H1 (cell line): Measurements from ENCODE around the gene SLC35B2. TPM values are rescaled to one million over a fixed set of nuclear protein-coding genes. Genes with fewer than 3 reads are reported as not detected.

Experiments used
- CTCF ChIA-PET: fragments of 300-600 bp; sonication (Branson Sonifier 250); formaldehyde crosslinking; loops from one replicate; lab custom pipeline; 2021; ENCODE audit not compliant: partially characterized antibody; lab: Charles Lee
- POLR2A ChIA-PET: fragments of 300-600 bp; sonication (Branson Sonifier 250); formaldehyde crosslinking; loops from one replicate; lab custom pipeline; 2021; ENCODE audit warnings: inconsistent platforms; ENCODE audit not compliant: partially characterized antibody; lab: Charles Lee
- DNase-seq, 2 experiments: peaks; one replicate each; pipeline versions ENCODE4 v3.0.0 to v3.0.0-alpha.2; 2010 to 2022; ENCODE audit warnings: low spot score in 2 of 2, low read depth in 1 of 2, mixed read lengths in 1 of 2
- FAIRE-seq: peaks from 2 replicates; lab custom pipeline; 2011; peaks lifted over from hg19 to GRCh38; lab: Jason Lieb, UNC
- H2AFZ ChIP-seq: 2 replicates; pipeline ENCODE4 v1.8.1; 2012; ENCODE audit warnings: low read length, inconsistent platforms
- H2AK5ac ChIP-seq: 2 replicates; pipeline ENCODE4 v1.6.1; 2013; ENCODE audit warnings: low read depth, low read length
- H2BK120ac ChIP-seq: replicated peaks from 2 replicates; pipeline ENCODE3; 2013; ENCODE audit warnings: low read depth, low read length, inconsistent platforms
- H2BK12ac ChIP-seq: 2 replicates; pipeline ENCODE4 v1.6.1; 2013; ENCODE audit warnings: low read depth, low read length
- H2BK15ac ChIP-seq: 2 replicates; pipeline ENCODE4 v1.6.1; 2013; ENCODE audit warnings: low read length
- H2BK20ac ChIP-seq: 2 replicates; pipeline ENCODE4 v1.6.1; 2013; ENCODE audit warnings: low read length
- H2BK5ac ChIP-seq: 2 replicates; pipeline ENCODE4 v1.6.1; 2013; ENCODE audit warnings: low read depth, low read length
- H3K14ac ChIP-seq: 2 replicates; pipeline ENCODE4 v1.6.1; 2013; ENCODE audit warnings: inconsistent platforms; ENCODE audit not compliant: insufficient read length
- H3K18ac ChIP-seq: 2 replicates; pipeline ENCODE4 v1.6.1; 2013; ENCODE audit warnings: low read length; ENCODE audit errors: extremely low read depth
- H3K23ac ChIP-seq: 2 replicates; pipeline ENCODE4 v1.6.1; 2013; ENCODE audit warnings: inconsistent platforms; ENCODE audit not compliant: insufficient read length
- H3K23me2 ChIP-seq: 2 replicates; pipeline ENCODE4 v1.6.1; 2013; ENCODE audit warnings: low read depth, low read length
- H3K27ac ChIP-seq: 2 replicates; pipeline ENCODE4 v1.6.1; 2011; ENCODE audit warnings: low read depth, low read length, inconsistent platforms
- H3K27me3 ChIP-seq, 4 experiments: replicated peaks in 1 of 4; 1 replicate in 1 of 4; 2 replicates in 3 of 4; pipeline versions ENCODE4 v1.6.1 to v1.8.1; 2011 to 2013; ENCODE audit warnings: low read length in 3 of 4, mild to moderate bottlenecking in 3 of 4, inconsistent platforms in 2 of 4, mixed read lengths in 2 of 4, moderate library complexity in 1 of 4; ENCODE audit not compliant: control insufficient read depth in 3 of 4, insufficient read depth in 3 of 4; ENCODE audit errors: extremely low read depth in 1 of 4
- H3K36me3 ChIP-seq, 4 experiments: 2 replicates each; pipeline versions ENCODE4 v1.6.1 to v1.8.1; 2011 to 2013; ENCODE audit warnings: mild to moderate bottlenecking in 4 of 4, low read length in 3 of 4, moderate library complexity in 2 of 4, control low read depth in 1 of 4, inconsistent platforms in 1 of 4; ENCODE audit not compliant: insufficient read depth in 4 of 4, control insufficient read depth in 2 of 4
- H3K4ac ChIP-seq: replicated peaks from 2 replicates; pipeline ENCODE3; 2013; ENCODE audit warnings: low read length, low read depth, mixed read lengths, inconsistent platforms; ENCODE audit not compliant: insufficient read length
- H3K4me1 ChIP-seq, 4 experiments: replicated peaks in 1 of 4; 1 replicate in 1 of 4; 2 replicates in 3 of 4; pipeline versions ENCODE4 v1.6.1 to v1.8.1; 2011 to 2013; ENCODE audit warnings: low read length in 3 of 4, inconsistent platforms in 2 of 4, mixed read lengths in 1 of 4; ENCODE audit not compliant: insufficient read depth in 4 of 4, control insufficient read depth in 3 of 4
- H3K4me2 ChIP-seq, 2 experiments: 2 replicates each; pipeline versions ENCODE4 v1.6.1 to v1.8.1; 2011 to 2013; ENCODE audit warnings: low read depth in 2 of 2, low read length in 2 of 2, control low read depth in 1 of 2, inconsistent platforms in 1 of 2, mild to moderate bottlenecking in 1 of 2; ENCODE audit not compliant: insufficient read depth in 1 of 2
- H3K4me3 ChIP-seq, 4 experiments: fragments of 200-600, 300-600 bp in 1 of 4; sonication (generic), shearing (Covaris generic), sonication (Bioruptor Twin) in 1 of 4; 2 replicates each; pipeline versions ENCODE4 v1.5.1 to v1.8.1; 2011 to 2016; ENCODE audit warnings: low read length in 4 of 4, low read depth in 3 of 4, control low read depth in 2 of 4, inconsistent platforms in 2 of 4, mild to moderate bottlenecking in 2 of 4, mixed read lengths in 1 of 4, moderate library complexity in 1 of 4; ENCODE audit not compliant: insufficient read depth in 2 of 4; ENCODE audit errors: extremely low read depth in 1 of 4
- H3K56ac ChIP-seq: replicated peaks from 2 replicates; pipeline ENCODE3; 2013; ENCODE audit warnings: low read depth, mild to moderate bottlenecking, mixed read lengths, low read length, inconsistent platforms; ENCODE audit not compliant: insufficient read length
- H3K79me1 ChIP-seq: 2 replicates; pipeline ENCODE4 v1.6.1; 2013; ENCODE audit warnings: low read depth, low read length, control low read depth
- H3K79me2 ChIP-seq, 2 experiments: 2 replicates each; pipeline versions ENCODE4 v1.6.1 to v1.8.1; 2012 to 2013; ENCODE audit warnings: low read length in 2 of 2, mild to moderate bottlenecking in 2 of 2, inconsistent platforms in 1 of 2; ENCODE audit not compliant: insufficient read depth in 2 of 2, control insufficient read depth in 1 of 2
- H3K9ac ChIP-seq, 4 experiments: replicated peaks in 1 of 4; 1 replicate in 1 of 4; 2 replicates in 3 of 4; pipeline versions ENCODE4 v1.6.1 to v1.8.1; 2011 to 2013; ENCODE audit warnings: low read depth in 3 of 4, low read length in 3 of 4, control low read depth in 2 of 4, mild to moderate bottlenecking in 2 of 4, moderate library complexity in 2 of 4, inconsistent platforms in 1 of 4; ENCODE audit errors: extremely low read depth in 1 of 4
- H3K9me3 ChIP-seq, 2 experiments: 2 replicates each; pipeline versions ENCODE4 v1.6.1 to v1.8.1; 2012 to 2013; ENCODE audit warnings: mild to moderate bottlenecking in 2 of 2, moderate library complexity in 2 of 2, control low read depth in 1 of 2, inconsistent platforms in 1 of 2, low read depth in 1 of 2, low read length in 1 of 2, mixed read lengths in 1 of 2; ENCODE audit not compliant: insufficient read depth in 2 of 2
- H4K20me1 ChIP-seq, 2 experiments: replicated peaks in 1 of 2; 2 replicates each; pipeline versions ENCODE3 to v1.8.1; 2011 to 2013; ENCODE audit warnings: inconsistent platforms in 2 of 2, low read length in 2 of 2, mild to moderate bottlenecking in 1 of 2; ENCODE audit not compliant: insufficient read depth in 2 of 2, control insufficient read depth in 1 of 2
- H4K5ac ChIP-seq: 2 replicates; pipeline ENCODE4 v1.6.1; 2013; ENCODE audit warnings: low read length, low read depth, mixed read lengths, inconsistent platforms; ENCODE audit not compliant: insufficient read length
- H4K8ac ChIP-seq: 2 replicates; pipeline ENCODE4 v1.8.0; 2013; ENCODE audit warnings: mild to moderate bottlenecking, moderate library complexity, low read length, inconsistent platforms; ENCODE audit not compliant: insufficient read depth; ENCODE audit errors: extremely low read depth
- H4K91ac ChIP-seq: replicated peaks from 2 replicates; pipeline ENCODE3; 2013; ENCODE audit warnings: low read length, mixed read lengths, inconsistent platforms; ENCODE audit not compliant: insufficient read length
- ATF3 ChIP-seq: IDR thresholded peaks from 2 replicates; pipeline ENCODE4 v1.6.1; 2011; ENCODE audit warnings: low read depth, mild to moderate bottlenecking, low read length; ENCODE audit not compliant: insufficient read depth
- CHD2 ChIP-seq: IDR thresholded peaks from 2 replicates; pipeline ENCODE4 v1.6.1; 2012; ENCODE audit warnings: low read length, improper control_type of control experiment
- CTBP2 ChIP-seq: IDR thresholded peaks from 2 replicates; pipeline ENCODE4 v1.7.0; 2011; ENCODE audit warnings: borderline replicate concordance, mild to moderate bottlenecking, moderate library complexity, mixed read lengths, low read length; ENCODE audit not compliant: insufficient read depth, insufficient read length
- E2F6 ChIP-seq: IDR thresholded peaks from 2 replicates; pipeline ENCODE4 v1.6.1; 2012; ENCODE audit warnings: inconsistent platforms
- GABPA ChIP-seq: IDR thresholded peaks from 2 replicates; pipeline ENCODE4 v1.6.1; 2011; ENCODE audit warnings: mild to moderate bottlenecking, low read length, moderate library complexity, borderline replicate concordance; ENCODE audit not compliant: insufficient read depth
- GTF2F1 ChIP-seq: IDR thresholded peaks from 2 replicates; pipeline ENCODE4 v1.6.1; 2012; ENCODE audit warnings: low read depth, low read length, improper control_type of control experiment, borderline replicate concordance
- JUND ChIP-seq: IDR thresholded peaks from 2 replicates; pipeline ENCODE4 v1.6.1; 2011; ENCODE audit warnings: mild to moderate bottlenecking, improper control_type of control experiment, low read length
- KDM4A ChIP-seq: IDR thresholded peaks from one replicate; pipeline ENCODE4 v1.7.1; 2012; ENCODE audit warnings: low read depth, mild to moderate bottlenecking, moderate library complexity, low read length, inconsistent platforms; ENCODE audit not compliant: severe bottlenecking
- MAFK ChIP-seq: IDR thresholded peaks from 2 replicates; pipeline ENCODE4 v1.6.1; 2012; ENCODE audit warnings: low read depth, mild to moderate bottlenecking, improper control_type of control experiment, low read length
- PHF8 ChIP-seq: fragments of 200-600 bp; sonication (generic); conservative IDR thresholded peaks from 2 replicates; pipeline ENCODE4 v1.7.1; 2012; ENCODE audit warnings: low read depth, mild to moderate bottlenecking, inconsistent platforms, low read length, moderate library complexity
- POLR2A ChIP-seq, 2 experiments: IDR thresholded peaks; 1 replicate in 1 of 2; 2 replicates in 1 of 2; pipeline ENCODE4 v1.6.1; 2011; ENCODE audit warnings: low read depth in 2 of 2, low read length in 2 of 2, mild to moderate bottlenecking in 2 of 2; ENCODE audit errors: control extremely low read depth in 1 of 2
- WGBS, 2 experiments: shearing (Covaris generic) in 1 of 2; methylation state at CpG; one replicate each; pipeline versions ENCODE4 v1.1.6 to v1.1.7; 2013 to 2015; ENCODE audit warnings: low lambda C conversion rate in 2 of 2, mixed read lengths in 2 of 2, inconsistent platforms in 1 of 2, low coverage in 1 of 2, missing lambda C conversion rate in 1 of 2; ENCODE audit not compliant: insufficient replicate concordance in 2 of 2, insufficient coverage in 1 of 2, insufficient read length in 1 of 2; ENCODE audit errors: extremely low coverage in 1 of 2, missing lambda C conversion rate in 1 of 2; 5-methylcytosine and 5-hydroxymethylcytosine counted together
- polyA plus RNA-seq, 7 experiments: library from polyadenylated mRNA; depleted of rRNA in 3 of 7; stranded (reverse) in 5 of 7; unstranded in 2 of 7; fragments of >200 nt in 5 of 7; fragments of 200-250 nt in 2 of 7; gene quantifications; 1 replicate in 5 of 7; 2 replicates in 1 of 7; 4 replicates in 1 of 7; pipeline versions ENCODE4 v1.2.1 to v1.2.3, GENCODE V29; 2011 to 2013; ENCODE audit warnings: missing spikeins in 2 of 7, mixed read lengths in 2 of 7
- total RNA-seq: library from RNA; stranded (reverse); fragmentation: NEBNext Ultra II Directional; extraction: Animal tissue kit (Norgen Biotek cat#: 25700); gene quantifications from 2 replicates; pipeline ENCODE4 v1.2.1, GENCODE V29; 2021

Gene SLC35B2
- total and polyA plus RNA-seq, 2 of the 8 experiments (the other 6 are each of a cell fraction or from before 2014, with no cell fraction given) = 29.5 to 65.0 TPM

GRCh38 chr6:44233567-44234100 is 23.7 kb downstream of the SLC35B2 start:
- ChIA-PET POLR2A (interaction anchor here (0.7 to 21.0 kb wide), 15 partner anchors 9 to 271 kb away, joined by 3 to 581 read pairs (median 5); partner anchors contain the start of genes HSP90AB1, SLC29A1 and SLC35B2), CTCF (interaction anchor here (1.1 to 19.4 kb wide), 25 partner anchors 8 to 153 kb away, joined by 3 to 287 read pairs (median 18); partner anchors contain the start of genes CAPN11, HSP90AB1, MYMX and SLC29A1)
- peaks cover 6 to 17% of the 10 kb centered on the region in 2 experiments for H4K20me1 ChIP-seq
- H4K5ac ChIP-seq = no peak overlapping the region
- H3K4me2 ChIP-seq = no peak overlapping the region
- H2BK120ac ChIP-seq = no peak overlapping the region
- H3K4me3 ChIP-seq = no peak overlapping the region
- H3K18ac ChIP-seq = no peak overlapping the region
- H2BK15ac ChIP-seq = 0 out of 2 replicates have a peak overlapping the region, but pooled peaks have one; percentile 14
- no peak overlapping the region for H2BK5ac ChIP-seq
- no peak overlapping the region for H2AFZ ChIP-seq
- DNase-seq (no peak), FAIRE-seq (no peak)
- H2BK20ac ChIP-seq = no peak overlapping the region
- no peak overlapping the region for H4K91ac ChIP-seq
- peaks cover 4% of the 10 kb centered on the region; the same call in 1 of the 2 replicates for H3K23me2 ChIP-seq
- no peak overlapping the region for H2BK12ac ChIP-seq
- H3K4ac ChIP-seq = no peak overlapping the region
- no peaks in the 10 kb centered on the region; a peak in 1 of 7 replicates for H3K27me3 ChIP-seq
- H3K14ac ChIP-seq = no peak overlapping the region
- H2AK5ac ChIP-seq = no peak overlapping the region
- H4K8ac ChIP-seq = no peak overlapping the region
- H3K56ac ChIP-seq = no peak overlapping the region
- H3K23ac ChIP-seq = no peak overlapping the region
- H3K79me2 ChIP-seq = 0 out of 4 replicates have a peak, but pooled peaks cover 0 to 4% of the 10 kb centered on the region in 2 experiments
- peaks cover 11% of the 10 kb centered on the region for H3K79me1 ChIP-seq
- no peak overlapping the region for H3K9ac ChIP-seq
- H3K4me1 ChIP-seq = peaks cover 4 to 15% (median 9%) of the 10 kb centered on the region in 4 experiments; a peak in 6 of 7 replicates
- H3K9me3 ChIP-seq = no peaks in the 10 kb centered on the region
- H3K36me3 ChIP-seq = peaks cover 35 to 57% (median 51%) of the 10 kb centered on the region in 4 experiments
- peak overlapping the region; percentile 1; the same call in 1 of the 2 replicates for H3K27ac ChIP-seq
- 85% methylated on average over 14 of the region's 14 CpGs; no CpG with 5 or more reads in 1 of the 2 experiments for WGBS, 2 experiments
- TF ChIP-seq CTBP2 (no peak), POLR2A (IDR thresholded peaks at IDR 0.05; ENCODE audit: control extremely low read depth in 1 of 2, low read depth in 2 of 2, low read length in 2 of 2) (no peak), E2F6 (no peak), GTF2F1 (no peak), MAFK (no peak), ATF3 (no peak), JUND (no peak), PHF8 (no peak), CHD2 (no peak), KDM4A (no peak), GABPA (no peak)
